Epithelial cell of proximal tubule (primary cell): ENCODE results near the gene PODXL. TPM values are rescaled to one million over a fixed set of nuclear protein-coding genes. Genes with fewer than 3 reads are reported as not detected.
"Not testable (repeated sequence)": the region's sequence is repeated elsewhere in the genome, so short reads cannot be mapped to it uniquely, and the experiment has no call there.

Experiments used
- DNase-seq: peaks from one replicate; pipeline ENCODE4 v3.0.0-alpha.2; 2011; ENCODE audit warnings: low read depth
- H3K4me3 ChIP-seq: 2 replicates; pipeline ENCODE4 v1.5.1; 2011; ENCODE audit warnings: low read depth, mild to moderate bottlenecking, low read length
- CTCF ChIP-seq: conservative IDR thresholded peaks from 2 replicates; pipeline ENCODE4 v1.5.1; 2012; ENCODE audit warnings: low read depth, mild to moderate bottlenecking, low read length
- total RNA-seq: library from RNA; depleted of rRNA; stranded (reverse); fragments of >200 nt; gene quantifications from 2 replicates; pipeline ENCODE4 v1.2.3, GENCODE V29; 2015

Gene PODXL
- total RNA-seq, 1 donor from 2014 or later: 26.3 TPM

DNA sequence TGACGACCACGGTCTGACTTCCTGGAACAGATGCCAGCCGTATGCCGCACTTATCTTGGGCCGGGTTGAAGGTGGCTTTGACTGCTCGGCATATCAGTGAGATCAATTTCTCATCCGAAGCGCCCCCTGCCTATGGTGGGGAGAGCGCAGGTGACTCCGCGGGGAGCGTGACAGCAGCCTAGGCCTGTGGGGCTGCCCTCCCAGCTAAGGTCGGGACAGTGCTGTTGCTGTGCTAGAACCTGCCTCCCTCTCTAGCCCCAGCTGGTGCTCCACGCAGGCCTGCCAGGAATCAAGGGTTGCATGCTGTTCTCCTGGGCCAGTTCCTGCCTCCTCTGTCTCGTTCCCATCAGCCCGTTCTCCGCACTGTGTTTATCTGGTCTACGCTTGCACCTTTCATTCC lies 49.8 kb downstream of the PODXL start:
- TF ChIP-seq CTCF: peak; percentile 7
- H3K4me3 ChIP-seq: no peak overlapping the region
- no peak for DNase-seq

DNA sequence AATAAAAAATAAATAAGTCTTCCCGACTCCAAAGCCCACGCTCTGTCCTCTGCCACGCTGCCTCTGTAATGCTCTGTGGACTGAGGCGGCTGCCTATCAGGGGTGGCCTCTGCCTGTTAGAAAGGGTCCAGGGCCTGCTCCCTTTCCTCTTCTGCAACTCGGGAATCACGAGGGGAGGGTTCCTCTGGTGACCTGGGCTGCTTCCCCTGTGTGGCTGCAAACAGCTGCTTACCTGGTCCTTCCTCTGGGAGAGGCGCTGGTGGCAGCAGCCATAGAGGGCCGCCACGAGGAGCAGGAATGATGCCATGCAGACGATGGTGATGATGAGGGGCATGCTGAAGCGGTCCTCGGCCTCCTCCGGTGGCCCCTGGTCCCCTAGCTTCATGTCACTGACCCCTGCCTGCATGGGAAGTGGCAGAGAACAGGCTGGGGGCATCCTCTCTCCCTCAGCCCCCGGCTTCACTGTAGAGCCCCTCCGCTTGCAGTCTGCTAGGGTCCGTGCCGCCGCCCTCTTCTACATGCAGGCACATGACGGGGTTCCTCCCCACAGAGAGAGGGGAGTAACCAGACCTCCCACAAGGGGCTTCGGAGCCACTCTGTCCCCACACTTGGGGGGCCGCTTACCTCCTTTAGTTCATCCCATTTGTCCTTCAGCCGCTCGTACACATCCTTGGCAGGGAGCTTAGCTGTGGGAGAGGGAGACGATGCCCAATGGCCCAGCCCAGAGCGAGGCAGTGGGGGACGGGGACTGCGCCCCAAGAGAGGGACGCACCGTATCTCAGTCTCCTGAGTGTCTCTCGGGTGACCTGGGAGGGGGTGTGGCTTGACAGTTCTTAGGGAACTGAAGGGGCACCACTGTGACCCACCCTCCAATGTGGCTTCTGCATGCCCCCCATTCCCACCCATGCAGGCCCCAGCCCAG lies 50.5 kb downstream of the PODXL start:
- no peak for TF ChIP-seq CTCF
- DNase-seq: no peak
- no peak overlapping the region for H3K4me3 ChIP-seq

- H3K4me3 ChIP-seq, DNase-seq: not testable (repeated sequence)
Measured at GRCh38 chr7:131505037-131505620, 51.3 kb downstream of the PODXL start.

DNA sequence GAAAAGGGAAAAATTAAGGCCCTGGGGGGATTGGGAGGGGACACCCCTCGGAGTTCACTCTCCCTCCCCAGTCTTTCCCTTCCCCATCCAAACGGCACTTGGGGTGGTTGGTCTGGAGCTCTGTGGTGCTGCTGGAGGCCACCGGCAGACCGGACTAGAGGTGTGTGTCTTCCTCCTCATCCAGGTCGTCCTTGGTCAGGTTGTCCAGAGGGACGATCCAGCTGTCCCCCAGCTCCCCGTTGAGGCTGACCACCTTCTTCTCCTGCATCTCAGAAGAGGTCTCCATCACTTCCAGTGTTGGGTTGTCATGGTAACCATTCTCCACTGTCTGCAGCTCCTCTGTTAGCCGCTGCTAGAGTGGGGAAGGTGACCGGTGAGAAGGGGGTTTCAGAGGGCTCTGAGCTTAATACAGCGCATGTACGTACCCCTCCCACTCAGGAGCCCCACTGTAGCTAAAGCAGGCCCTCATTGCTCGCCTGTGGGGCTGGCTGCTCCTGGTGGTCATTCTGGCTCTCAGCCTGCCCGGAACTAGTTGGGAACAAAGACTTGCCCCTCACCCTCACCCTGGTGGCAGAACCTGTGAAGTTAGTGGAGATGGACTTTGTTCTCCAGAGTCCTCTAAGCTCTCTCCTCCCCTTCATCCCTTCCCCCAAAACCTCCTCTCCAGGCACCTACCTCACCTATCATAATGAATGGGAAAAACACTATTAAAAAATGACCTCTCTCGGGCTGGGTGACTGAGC lies 52.1 kb downstream of the PODXL start:
- TF ChIP-seq CTCF: no peak
- DNase-seq: no peak
- no peak overlapping the region for H3K4me3 ChIP-seq

GRCh38 chr7:131503639-131504038 lies 52.8 kb downstream of the PODXL start:
- no peak for TF ChIP-seq CTCF
- no peak overlapping the region for H3K4me3 ChIP-seq
- DNase-seq: no peak

DNA sequence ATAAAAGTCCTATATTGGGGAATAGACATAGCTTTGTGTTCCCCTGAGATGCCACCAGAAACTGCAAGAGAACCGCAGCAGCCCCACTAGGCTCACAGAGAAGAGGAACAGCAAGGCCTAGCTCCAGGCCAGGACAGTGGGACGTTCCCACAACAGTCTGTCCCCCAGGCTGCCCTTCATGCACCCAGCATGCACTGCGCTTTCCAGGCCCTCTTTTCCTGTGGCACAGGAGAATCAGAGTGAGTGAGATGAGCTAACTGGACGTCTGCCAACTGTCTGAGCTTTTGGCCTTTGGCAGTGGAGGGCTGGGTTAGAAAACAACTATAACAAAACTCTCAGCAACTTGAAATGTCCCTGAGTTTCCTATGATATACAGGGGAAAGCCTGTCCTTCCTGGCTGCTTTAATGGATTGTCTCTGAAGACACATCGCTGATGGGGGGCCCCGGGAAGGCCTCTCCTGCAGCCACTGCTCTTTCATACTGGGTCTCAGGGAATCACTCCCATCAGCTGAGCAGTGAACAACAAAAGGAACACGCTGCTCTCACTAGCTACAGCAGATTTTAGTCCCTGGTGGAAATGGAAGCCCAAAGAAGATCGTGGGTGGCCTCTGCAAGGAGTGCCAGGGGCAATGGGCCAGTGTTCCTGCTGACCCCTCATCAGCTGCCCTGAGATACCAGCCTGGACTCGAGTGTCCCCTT lies 53.5 kb downstream of the PODXL start:
- no peak overlapping the region for H3K4me3 ChIP-seq
- no peak for TF ChIP-seq CTCF
- no peak for DNase-seq
